PC-9 (cell line): ENCODE results near the gene ADISSP. TPM values are rescaled to one million over a fixed set of nuclear protein-coding genes. Genes with fewer than 3 reads are reported as not detected.

Experiments
- BruUV-seq: library from RNA; stranded (reverse); fragments of 400-500 nt; replicated peaks from 2 replicates; lab custom pipeline; 2021; lab: Mats Ljungman, UMichigan
- CTCF ChIA-PET: fragments of 300-600 bp; sonication (Branson Sonifier 250); formaldehyde crosslinking; loops from one replicate; lab custom pipeline; 2022; ENCODE audit warnings: antibody characterized with exemption; lab: Charles Lee
- POLR2A ChIA-PET: fragments of 300-600 bp; sonication (Branson Sonifier 250); formaldehyde crosslinking; loops from one replicate; lab custom pipeline; 2022; ENCODE audit warnings: antibody characterized with exemption; ENCODE audit not compliant: unreplicated experiment; lab: Charles Lee
- DNase-seq, 2 experiments: peaks; one replicate each; pipeline versions ENCODE4 v3.0.0 to v3.0.0-alpha.2; 2015 to 2022; ENCODE audit warnings: mixed read lengths in 1 of 2
- H2AFZ ChIP-seq: fragments of 200-600 bp; sonication (generic); 2 replicates; pipeline ENCODE4 v1.8.1; 2017; ENCODE audit warnings: antibody characterized with exemption
- H3F3A ChIP-seq: fragments of 200-600 bp; sonication (generic); 2 replicates; pipeline ENCODE4 v1.8.1; 2017; ENCODE audit warnings: antibody characterized with exemption, mild to moderate bottlenecking, low read depth; ENCODE audit not compliant: insufficient read depth
- H3K27ac ChIP-seq: fragments of 200-600 bp; sonication (generic); 2 replicates; pipeline ENCODE4 v1.6.1; 2016; ENCODE audit warnings: mixed run types
- H3K27me3 ChIP-seq: fragments of 200-600 bp; sonication (generic); 2 replicates; pipeline ENCODE4 v1.6.1; 2016; ENCODE audit warnings: low read depth, mixed run types; ENCODE audit not compliant: insufficient read depth
- H3K36me3 ChIP-seq: fragments of 200-600 bp; sonication (generic); 2 replicates; pipeline ENCODE4 v1.6.1; 2016; ENCODE audit warnings: low read depth, mixed run types
- H3K4me1 ChIP-seq: fragments of 200-600 bp; sonication (generic); replicated peaks from 2 replicates; pipeline ENCODE4 v1.6.1; 2016; ENCODE audit warnings: mixed run types; ENCODE audit not compliant: insufficient read depth
- H3K4me2 ChIP-seq: fragments of 200-600 bp; sonication (generic); 2 replicates; pipeline ENCODE4 v1.6.1; 2017; ENCODE audit warnings: mixed run types
- H3K4me3 ChIP-seq: fragments of 200-600 bp; sonication (generic); 2 replicates; pipeline ENCODE4 v1.6.1; 2016; ENCODE audit warnings: mixed run types
- H3K79me2 ChIP-seq: fragments of 200-600 bp; sonication (generic); 2 replicates; pipeline ENCODE4 v1.6.1; 2017; ENCODE audit warnings: low read depth, mixed run types
- H3K9me2 ChIP-seq: fragments of 200-600 bp; sonication (generic); 2 replicates; pipeline ENCODE4 v1.8.1; 2017; ENCODE audit warnings: mild to moderate bottlenecking; ENCODE audit not compliant: insufficient read depth
- H3K9me3 ChIP-seq: fragments of 200-600 bp; sonication (generic); 2 replicates; pipeline ENCODE4 v1.8.1; 2016; ENCODE audit warnings: low read depth; ENCODE audit not compliant: insufficient read depth
- H4K20me1 ChIP-seq: fragments of 200-600 bp; sonication (generic); 2 replicates; pipeline ENCODE4 v1.8.1; 2017; ENCODE audit not compliant: insufficient read depth
- EZH2 ChIP-seq: fragments of 200-600 bp; sonication (generic); IDR thresholded peaks from 2 replicates; pipeline ENCODE4 v1.8.0; 2017; ENCODE audit warnings: antibody characterized with exemption, low read depth
- intact Hi-C: fragments of 100-400 bp; cut with micrococcal nuclease; formaldehyde crosslinking; loops from one replicate; pipeline ENCODE4 v1.10.0; 2022; ENCODE audit not compliant: unreplicated experiment
- total RNA-seq: library from RNA; stranded (reverse); gene quantifications from 2 replicates; pipeline ENCODE4 v1.2.3, GENCODE V29; 2021
- TF ChIP-seq, protein P1 (sequence below): fragments of 200-600 bp; sonication (generic); conservative IDR thresholded peaks from 2 replicates; pipeline ENCODE4 v1.6.1; 2017; ENCODE audit warnings: mixed run types, antibody characterized with exemption, mild to moderate bottlenecking, moderate library complexity

The ADISSP gene
- total RNA-seq, 1 experiment from 2014 or later, result 86.9 TPM

- no peak overlapping the region for H3K4me3 ChIP-seq
- H4K20me1 ChIP-seq, result no peaks in the 10 kb centered on the region
- H3K79me2 ChIP-seq, result no peaks in the 10 kb centered on the region
- intact Hi-C loops, result no loop called here
- no peaks in the 10 kb centered on the region for H3K4me1 ChIP-seq
- CTCF ChIA-PET, result no interaction called here
- H3K4me2 ChIP-seq, result no peak overlapping the region
- H3F3A ChIP-seq, result no peaks in the 10 kb centered on the region
- no peaks in the 10 kb centered on the region for H3K9me2 ChIP-seq
- no peaks in the 10 kb centered on the region for H3K27me3 ChIP-seq
- H3K9me3 ChIP-seq, result no peaks in the 10 kb centered on the region
- TF ChIP-seq, protein P1, sequence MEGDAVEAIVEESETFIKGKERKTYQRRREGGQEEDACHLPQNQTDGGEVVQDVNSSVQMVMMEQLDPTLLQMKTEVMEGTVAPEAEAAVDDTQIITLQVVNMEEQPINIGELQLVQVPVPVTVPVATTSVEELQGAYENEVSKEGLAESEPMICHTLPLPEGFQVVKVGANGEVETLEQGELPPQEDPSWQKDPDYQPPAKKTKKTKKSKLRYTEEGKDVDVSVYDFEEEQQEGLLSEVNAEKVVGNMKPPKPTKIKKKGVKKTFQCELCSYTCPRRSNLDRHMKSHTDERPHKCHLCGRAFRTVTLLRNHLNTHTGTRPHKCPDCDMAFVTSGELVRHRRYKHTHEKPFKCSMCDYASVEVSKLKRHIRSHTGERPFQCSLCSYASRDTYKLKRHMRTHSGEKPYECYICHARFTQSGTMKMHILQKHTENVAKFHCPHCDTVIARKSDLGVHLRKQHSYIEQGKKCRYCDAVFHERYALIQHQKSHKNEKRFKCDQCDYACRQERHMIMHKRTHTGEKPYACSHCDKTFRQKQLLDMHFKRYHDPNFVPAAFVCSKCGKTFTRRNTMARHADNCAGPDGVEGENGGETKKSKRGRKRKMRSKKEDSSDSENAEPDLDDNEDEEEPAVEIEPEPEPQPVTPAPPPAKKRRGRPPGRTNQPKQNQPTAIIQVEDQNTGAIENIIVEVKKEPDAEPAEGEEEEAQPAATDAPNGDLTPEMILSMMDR, result no peak
- no peak for TF ChIP-seq EZH2
- H2AFZ ChIP-seq, result no peak overlapping the region
- no peak for DNase-seq
- no peaks in the 10 kb centered on the region for H3K36me3 ChIP-seq
- H3K27ac ChIP-seq, result no peak overlapping the region
- POLR2A ChIA-PET, result no interaction called here
- no TSS peak for BruUV-seq
Measured at GRCh38 chr20:3734111-3734843, 33.3 kb downstream of the ADISSP start.

GRCh38 chr20:3733119-3733995 is 34.2 kb downstream of the ADISSP start:
- intact Hi-C loops, result no loop called here
- CTCF ChIA-PET, result no interaction called here
- H3K4me2 ChIP-seq, result no peak overlapping the region

More at GRCh38 chr20:3733119-3733995, 34.2 kb downstream of the ADISSP start:
- Histone ChIP-seq H3K27ac (no peak overlapping the region), H3K4me1 (peaks cover 7% of the 10 kb centered on the region), H3K4me3 (no peak overlapping the region), H3K9me2 (no peaks in the 10 kb centered on the region), H3K9me3 (no peaks in the 10 kb centered on the region), H4K20me1 (no peaks in the 10 kb centered on the region), H2AFZ (no peak overlapping the region), H3F3A (no peaks in the 10 kb centered on the region), H3K36me3 (no peaks in the 10 kb centered on the region), H3K79me2 (no peaks in the 10 kb centered on the region), H3K27me3 (no peaks in the 10 kb centered on the region)
- TF ChIP-seq, protein P1, result no peak
- no peak for TF ChIP-seq EZH2
- POLR2A ChIA-PET, result no interaction called here
- BruUV-seq, result no TSS peak
- DNase-seq, result no peak
